Keratinocyte (primary cell): Measurements from ENCODE around the gene PIGA. TPM values are rescaled to one million over a fixed set of nuclear protein-coding genes. Genes with fewer than 3 reads are reported as not detected.

Experiments used
- DNase-seq: peaks from one replicate; pipeline ENCODE4 v3.0.0-alpha.2; 2011; ENCODE audit warnings: low read depth, missing footprints, low spot score
- FAIRE-seq: peaks from 2 replicates; lab custom pipeline; 2011; peaks lifted over from hg19 to GRCh38; lab: Jason Lieb, UNC
- H2AFZ ChIP-seq: 2 replicates; pipeline ENCODE4 v1.6.0; 2012; ENCODE audit warnings: low read length, control low read depth, inconsistent platforms; ENCODE audit not compliant: control insufficient read depth
- H3K27ac ChIP-seq: 2 replicates; pipeline ENCODE4 v1.5.1; 2011; ENCODE audit warnings: low read length; ENCODE audit not compliant: control insufficient read depth, insufficient read depth
- H3K27me3 ChIP-seq: 3 replicates; pipeline ENCODE4 v1.6.0; 2011; ENCODE audit warnings: low read length; ENCODE audit not compliant: control insufficient read depth, insufficient read depth; ENCODE audit errors: extremely low read depth
- H3K36me3 ChIP-seq, 2 experiments: 2 replicates in 1 of 2; 3 replicates in 1 of 2; pipeline ENCODE4 v1.5.1; 2011; ENCODE audit warnings: low read length in 2 of 2, mild to moderate bottlenecking in 1 of 2; ENCODE audit not compliant: control insufficient read depth in 2 of 2, insufficient read depth in 2 of 2; ENCODE audit errors: extremely low read depth in 1 of 2
- H3K4me1 ChIP-seq: 3 replicates; pipeline ENCODE4 v1.5.1; 2011; ENCODE audit warnings: low read length; ENCODE audit not compliant: control insufficient read depth, insufficient read depth; ENCODE audit errors: extremely low read depth
- H3K4me2 ChIP-seq: 3 replicates; pipeline ENCODE4 v1.6.0; 2011; ENCODE audit warnings: low read depth, low read length; ENCODE audit not compliant: control insufficient read depth, insufficient read depth; ENCODE audit errors: extremely low read depth
- H3K4me3 ChIP-seq, 3 experiments: fragments of 200-600 bp in 1 of 3; sonication (generic) in 1 of 3; 2 replicates in 2 of 3; 3 replicates in 1 of 3; pipeline ENCODE4 v1.5.1; 2011 to 2016; ENCODE audit warnings: low read length in 3 of 3, mild to moderate bottlenecking in 3 of 3, control low read depth in 2 of 3, inconsistent platforms in 1 of 3, low read depth in 1 of 3, mixed read lengths in 1 of 3, mixed run types in 1 of 3, moderate library complexity in 1 of 3; ENCODE audit not compliant: control insufficient read depth in 2 of 3, insufficient read depth in 2 of 3; ENCODE audit errors: extremely low read depth in 1 of 3
- H3K79me2 ChIP-seq: 2 replicates; pipeline ENCODE4 v1.6.0; 2012; ENCODE audit warnings: low read length; ENCODE audit not compliant: control insufficient read depth, insufficient read depth
- H3K9ac ChIP-seq: 3 replicates; pipeline ENCODE4 v1.6.0; 2011; ENCODE audit warnings: low read length; ENCODE audit not compliant: control insufficient read depth, insufficient read depth; ENCODE audit errors: extremely low read depth
- H3K9me1 ChIP-seq: 3 replicates; pipeline ENCODE4 v1.6.0; 2011; ENCODE audit warnings: low read length; ENCODE audit not compliant: control insufficient read depth, insufficient read depth; ENCODE audit errors: extremely low read depth
- H3K9me3 ChIP-seq: 2 replicates; pipeline ENCODE4 v1.5.1; 2012; ENCODE audit warnings: low read depth, low read length; ENCODE audit not compliant: control insufficient read depth
- H4K20me1 ChIP-seq: 3 replicates; pipeline ENCODE4 v1.6.0; 2011; ENCODE audit warnings: low read length; ENCODE audit not compliant: control insufficient read depth, insufficient read depth; ENCODE audit errors: extremely low read depth
- CTCF ChIP-seq, 3 experiments: IDR thresholded peaks in 1 of 3; conservative IDR thresholded peaks in 1 of 3; optimal IDR thresholded peaks in 1 of 3; 2 replicates in 2 of 3; 3 replicates in 1 of 3; pipeline versions ENCODE3 to v1.5.1; 2011; ENCODE audit warnings: low read length in 3 of 3, mild to moderate bottlenecking in 3 of 3, moderate library complexity in 2 of 3, control low read depth in 1 of 3, inconsistent platforms in 1 of 3; ENCODE audit not compliant: insufficient read depth in 2 of 3; ENCODE audit errors: extremely low read depth in 1 of 3
- EZH2 ChIP-seq: IDR thresholded peaks from one replicate; pipeline ENCODE4 v1.6.1; 2012; ENCODE audit warnings: inconsistent platforms, mild to moderate bottlenecking, low read length, moderate library complexity
- dilution Hi-C: fragments of 300-500 bp; cut with MboI; formaldehyde crosslinking; loops from one replicate; pipeline ENCODE4 v1.7.0; 2020; ENCODE audit warnings: low sequenced_read_pairs; ENCODE audit not compliant: extremely low pct_ligation_motif_present
- polyA plus RNA-seq, 5 experiments: library from polyadenylated mRNA; depleted of rRNA in 3 of 5; stranded (reverse) in 3 of 5; stranded (forward) in 1 of 5; unstranded in 1 of 5; fragments of >200 nt; gene quantifications; 1 replicate in 1 of 5; 2 replicates in 3 of 5; 3 replicates in 1 of 5; pipeline versions ENCODE4 v1.2.1 to v1.2.3, GENCODE V29; 2011 to 2012; ENCODE audit warnings: missing spikeins in 2 of 5, low read depth in 1 of 5, low replicate concordance in 1 of 5

The PIGA gene
- polyA plus RNA-seq, 1 donor (not counting 4 experiments of a cell fraction or from before 2014, with no cell fraction given) = 17.0 TPM

- no peak overlapping the region for H3K27ac ChIP-seq
- FAIRE-seq = no peak
Measured at GRCh38 chrX:15373976-15374375, 38.7 kb upstream of the PIGA start.

GRCh38 chrX:15366506-15367352 lies 31.4 kb upstream of the PIGA start:
- Histone ChIP-seq H3K79me2 (no peaks in the 10 kb centered on the region), H4K20me1 (no peaks in the 10 kb centered on the region), H3K9me3 (no peaks in the 10 kb centered on the region), H3K27ac (no peak overlapping the region), H3K9ac (no peak overlapping the region), H3K4me1 (no peaks in the 10 kb centered on the region), H3K4me2 (no peak overlapping the region), H3K4me3 (no peak overlapping the region), H3K9me1 (no peaks in the 10 kb centered on the region), H3K36me3 (no peaks in the 10 kb centered on the region), H3K27me3 (no peaks in the 10 kb centered on the region), H2AFZ (no peak overlapping the region)
- no peak for TF ChIP-seq EZH2
- no peak for TF ChIP-seq CTCF (optimal IDR thresholded peaks at IDR 0.05 in 1 of 3, IDR thresholded peaks at IDR 0.05 in 1 of 3, conservative IDR thresholded peaks at IDR 0.05 in 1 of 3; ENCODE audit: extremely low read depth in 1 of 3, insufficient read depth in 2 of 3, low read length in 3 of 3)
- FAIRE-seq = no peak
- no peak for DNase-seq
- dilution Hi-C loops = loop anchor here (25.0 kb wide), 1 partner anchor 96 kb away; no protein-coding TSS in a partner anchor

More at GRCh38 chrX:15373976-15374375, 38.7 kb upstream of the PIGA start:
- TF ChIP-seq CTCF (optimal IDR thresholded peaks at IDR 0.05 in 1 of 3, IDR thresholded peaks at IDR 0.05 in 1 of 3, conservative IDR thresholded peaks at IDR 0.05 in 1 of 3; ENCODE audit: extremely low read depth in 1 of 3, insufficient read depth in 2 of 3, low read length in 3 of 3) (no peak), EZH2 (no peak)
- H3K9me1 ChIP-seq = no peaks in the 10 kb centered on the region
- H3K79me2 ChIP-seq = no peaks in the 10 kb centered on the region
- no peak overlapping the region for H3K9ac ChIP-seq
- no peak overlapping the region for H3K4me2 ChIP-seq
- dilution Hi-C loops = loop anchor here (25.0 kb wide), 1 partner anchor 88 kb away; no protein-coding TSS in a partner anchor
- H3K4me3 ChIP-seq = no peak overlapping the region
- no peak for DNase-seq
- no peaks in the 10 kb centered on the region for H3K4me1 ChIP-seq
- H2AFZ ChIP-seq = no peak overlapping the region
- H3K27me3 ChIP-seq = no peaks in the 10 kb centered on the region
- no peaks in the 10 kb centered on the region for H3K36me3 ChIP-seq
- H4K20me1 ChIP-seq = no peaks in the 10 kb centered on the region
- no peaks in the 10 kb centered on the region for H3K9me3 ChIP-seq
